GM12878 (cell line): ENCODE measurements around the gene PIGBOS1. TPM values are rescaled to one million over a fixed set of nuclear protein-coding genes. Genes with fewer than 3 reads are reported as not detected.

ENCODE experiments used
- ATAC-seq: fragments of 200-7000 bp; cut with Tn5 transposase; 3 replicates; pipeline ENCODE4 v1.9.1; 2020; ENCODE audit warnings: mild to moderate bottlenecking, moderate library complexity
- BruUV-seq: library from RNA; stranded (reverse); fragments of 400-500 nt; replicated peaks from 2 replicates; lab custom pipeline; 2021; lab: Mats Ljungman, UMichigan
- CTCF ChIA-PET: fragments of 300-600 bp; sonication (Branson Sonifier 250); formaldehyde crosslinking; extraction: SDS; loops from one replicate; lab custom pipeline; 2021; ENCODE audit warnings: inconsistent platforms; lab: Yijun Ruan, JAX
- POLR2A ChIA-PET: fragments of 350-600 bp; formaldehyde crosslinking; extraction: SDS; loops from one replicate; lab custom pipeline; 2021; ENCODE audit warnings: inconsistent platforms; lab: Charles Lee
- RAD21 ChIA-PET: fragments of 300-600 bp; sonication (Branson Sonifier 250); formaldehyde crosslinking; loops from one replicate; lab custom pipeline; 2023; ENCODE audit warnings: antibody characterized with exemption; ENCODE audit not compliant: unreplicated experiment; lab: Charles Lee
- SMC1A ChIA-PET: fragments of 300-600 bp; sonication (Branson Sonifier 250); formaldehyde crosslinking; loops from one replicate; lab custom pipeline; 2023; ENCODE audit not compliant: unreplicated experiment, uncharacterized antibody; lab: Charles Lee
- DNase-seq: peaks from one replicate; pipeline ENCODE4 v3.0.0-alpha.2; 2011; ENCODE audit warnings: low read depth, low spot score
- FAIRE-seq: peaks from 3 replicates; lab custom pipeline; 2011; peaks lifted over from hg19 to GRCh38; lab: Jason Lieb, UNC
- H2AFZ ChIP-seq: 2 replicates; pipeline ENCODE4 v1.6.0; 2011; ENCODE audit warnings: low read depth, low read length, control low read depth; ENCODE audit not compliant: control insufficient read depth
- H3K27ac ChIP-seq: 2 replicates; pipeline ENCODE4 v1.5.1; 2011; ENCODE audit warnings: control low read depth; ENCODE audit not compliant: control insufficient read depth, insufficient read depth
- H3K27me3 ChIP-seq, 2 experiments: replicated peaks in 1 of 2; 2 replicates each; pipeline versions ENCODE4 v1.6.0 to v1.6.1; 2011; ENCODE audit warnings: low read length in 1 of 2; ENCODE audit not compliant: control insufficient read depth in 2 of 2, insufficient read depth in 2 of 2
- H3K36me3 ChIP-seq, 2 experiments: 2 replicates each; pipeline ENCODE4 v1.5.1; 2011; ENCODE audit warnings: low read length in 1 of 2; ENCODE audit not compliant: control insufficient read depth in 2 of 2, insufficient read depth in 2 of 2
- H3K4me1 ChIP-seq: 2 replicates; pipeline ENCODE4 v1.6.1; 2011; ENCODE audit warnings: mild to moderate bottlenecking, low read length, moderate library complexity, mixed read lengths; ENCODE audit not compliant: control insufficient read depth, insufficient read depth
- H3K4me2 ChIP-seq: 2 replicates; pipeline ENCODE4 v1.6.0; 2011; ENCODE audit warnings: control low read depth; ENCODE audit not compliant: control insufficient read depth, insufficient read depth
- H3K4me3 ChIP-seq: fragments of 200-600 bp; sonication (generic); 2 replicates; pipeline ENCODE4 v1.5.1; 2016
- H3K79me2 ChIP-seq: 2 replicates; pipeline ENCODE4 v1.6.0; 2011; ENCODE audit warnings: low read length; ENCODE audit not compliant: control insufficient read depth, insufficient read depth
- H3K9ac ChIP-seq: 2 replicates; pipeline ENCODE4 v1.8.0; 2011; ENCODE audit warnings: low read length, control low read depth, mixed read lengths; ENCODE audit not compliant: control insufficient read depth, insufficient read depth
- H3K9me3 ChIP-seq: replicated peaks from 3 replicates; pipeline ENCODE4 v1.5.1; 2011; ENCODE audit warnings: mild to moderate bottlenecking, low read length; ENCODE audit not compliant: control insufficient read depth, insufficient read depth
- H4K20me1 ChIP-seq: 2 replicates; pipeline ENCODE4 v1.6.0; 2011; ENCODE audit not compliant: control insufficient read depth, insufficient read depth
- BHLHE40 ChIP-seq, 2 experiments: fragments of 450-650 bp in 1 of 2; IDR thresholded peaks; 2 replicates each; pipeline ENCODE4 v1.6.1; 2011 to 2017; ENCODE audit warnings: low read depth in 2 of 2, borderline replicate concordance in 1 of 2, improper control_type of control experiment in 1 of 2, low read length in 1 of 2, mild to moderate bottlenecking in 1 of 2
- BMI1 ChIP-seq: fragments of 450-650 bp; IDR thresholded peaks from 2 replicates; pipeline ENCODE4 v1.6.1; 2016; ENCODE audit warnings: mild to moderate bottlenecking, moderate library complexity, borderline replicate concordance
- KDM1A ChIP-seq: fragments of 200-600 bp; sonication (generic); IDR thresholded peaks from 2 replicates; pipeline ENCODE4 v1.6.1; 2016; ENCODE audit warnings: borderline replicate concordance
- NRF1 ChIP-seq: conservative IDR thresholded peaks from 2 replicates; pipeline ENCODE4 v1.6.1; 2011; ENCODE audit warnings: mild to moderate bottlenecking, low read depth, low read length, improper control_type of control experiment
- POLR2A ChIP-seq: IDR thresholded peaks from 2 replicates; pipeline ENCODE4 v1.6.1; 2011; ENCODE audit warnings: low read depth, mild to moderate bottlenecking, low read length
- RELA ChIP-seq: fragments of 450-650 bp; IDR thresholded peaks from 2 replicates; pipeline ENCODE4 v1.8.0; 2014; ENCODE audit warnings: borderline replicate concordance; ENCODE audit not compliant: partially characterized antibody
- SREBF1 ChIP-seq: IDR thresholded peaks from 2 replicates; pipeline ENCODE4 v1.6.1; 2012; ENCODE audit warnings: mild to moderate bottlenecking, low read length
- STAT3 ChIP-seq: IDR thresholded peaks from 2 replicates; pipeline ENCODE4 v1.6.1; 2011; ENCODE audit warnings: low read depth, low read length, improper control_type of control experiment
- TBL1XR1 ChIP-seq: IDR thresholded peaks from 2 replicates; pipeline ENCODE4 v1.6.1; 2012; ENCODE audit warnings: low read depth, low read length, improper control_type of control experiment
- WRNIP1 ChIP-seq: IDR thresholded peaks from 2 replicates; pipeline ENCODE4 v1.6.1; 2011; ENCODE audit warnings: low read depth, low read length, improper control_type of control experiment, borderline replicate concordance
- YBX1 ChIP-seq: fragments of 450-650 bp; IDR thresholded peaks from 2 replicates; pipeline ENCODE4 v1.6.1; 2016; ENCODE audit warnings: antibody characterized with exemption
- ZNF207 ChIP-seq: fragments of 450-650 bp; IDR thresholded peaks from 2 replicates; pipeline ENCODE4 v1.6.1; 2014; ENCODE audit warnings: antibody characterized with exemption, mild to moderate bottlenecking, borderline replicate concordance
- WGBS: methylation state at CpG from one replicate; pipeline ENCODE4 v1.1.6; 2016; ENCODE audit warnings: low lambda C conversion rate; ENCODE audit not compliant: insufficient replicate concordance, insufficient coverage; ENCODE audit errors: missing lambda C conversion rate; 5-methylcytosine and 5-hydroxymethylcytosine counted together
- in situ Hi-C: fragments of 300-500 bp; cut with MboI; formaldehyde crosslinking; loops from 9 replicates; pipeline ENCODE4 v1.14.3; 2018; ENCODE audit warnings: mixed read lengths
- intact Hi-C: fragments of 100-400 bp; cut with micrococcal nuclease; formaldehyde crosslinking; loops from one replicate; pipeline ENCODE4 v1.14.2; 2022; ENCODE audit not compliant: unreplicated experiment
- polyA plus RNA-seq, 11 experiments: library from polyadenylated mRNA; depleted of rRNA in 4 of 11; unstranded in 6 of 11; stranded (reverse) in 5 of 11; fragments of >200 nt; fragmentation: Nextera tagmentation in 4 of 11; fragmentation: Illumina TruSeq in 1 of 11; extraction: Ambion mirVana in 4 of 11; extraction: Trizol in 1 of 11; gene quantifications; 1 replicate in 1 of 11; 2 replicates in 10 of 11; pipeline versions ENCODE4 v1.2.1 to v1.2.3, GENCODE V29; 2011 to 2016; ENCODE audit warnings: inconsistent platforms in 2 of 11, missing spikeins in 2 of 11, low read depth in 1 of 11
- total RNA-seq, 4 experiments: library from RNA; depleted of rRNA in 3 of 4; stranded (reverse); fragments of >200 nt in 3 of 4; fragmentation: Illumina TruSeq in 1 of 4; extraction: Trizol in 1 of 4; gene quantifications; 2 replicates each; pipeline versions ENCODE4 v1.2.1 to v1.2.3, GENCODE V29; 2013 to 2021
- TF ChIP-seq, protein P1 (sequence below): fragments of 450-650 bp; IDR thresholded peaks from 2 replicates; pipeline ENCODE4 v1.6.1; 2017; ENCODE audit warnings: borderline replicate concordance

Gene PIGBOS1
- total and polyA plus RNA-seq, 10 of the 15 experiments (the other 5 are each of a cell fraction or from before 2014, with no cell fraction given), result 7.1 to 24.7 (median 10.2) TPM

DNA sequence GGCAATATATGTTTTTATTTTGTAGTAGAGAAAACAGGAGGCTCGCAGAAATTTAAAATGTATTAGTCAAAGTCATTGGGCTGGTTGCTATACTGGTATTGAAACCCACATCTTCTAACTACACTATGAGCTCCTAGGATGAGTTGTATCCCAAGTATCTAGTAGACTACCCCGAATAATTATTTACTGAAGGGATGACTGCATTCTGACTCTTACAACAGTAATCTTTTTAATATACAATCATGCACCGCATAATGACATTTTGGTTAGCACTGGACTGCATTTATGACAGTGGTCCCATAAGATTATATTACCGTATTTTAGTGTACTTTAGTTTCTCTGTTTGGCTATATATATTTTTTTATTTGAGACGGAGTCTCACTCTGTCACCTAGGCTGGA, 15.4 kb upstream of the PIGBOS1 start:
- CTCF ChIA-PET, result interaction anchor here (0.6 kb wide), 1 partner anchor 105 kb away, joined by 3 read pairs; no protein-coding TSS in a partner anchor
- SMC1A ChIA-PET, result no interaction called here
- Histone ChIP-seq H4K20me1 (no peaks in the 10 kb centered on the region), H3K4me1 (no peaks in the 10 kb centered on the region), H3K9me3 (no peaks in the 10 kb centered on the region), H3K36me3 (peaks cover 0 to 21% of the 10 kb centered on the region in 2 experiments; a peak in 2 of 4 replicates), H3K27ac (no peak overlapping the region), H3K4me2 (no peak overlapping the region), H3K4me3 (no peak overlapping the region), H3K9ac (no peak overlapping the region), H3K79me2 (no peaks in the 10 kb centered on the region), H3K27me3 (no peaks in the 10 kb centered on the region), H2AFZ (no peak overlapping the region)
- FAIRE-seq (no peak), DNase-seq (no peak), ATAC-seq (no peak)
- POLR2A ChIA-PET, result no interaction called here
- BruUV-seq, result no TSS peak
- no peak for TF ChIP-seq KDM1A
- no peak for TF ChIP-seq RELA
- TF ChIP-seq POLR2A, result no peak
- no peak for TF ChIP-seq TBL1XR1
- no peak for TF ChIP-seq SREBF1
- no peak for TF ChIP-seq STAT3
- no peak for TF ChIP-seq WRNIP1
- TF ChIP-seq ZNF207, result no peak
- TF ChIP-seq, protein P1, sequence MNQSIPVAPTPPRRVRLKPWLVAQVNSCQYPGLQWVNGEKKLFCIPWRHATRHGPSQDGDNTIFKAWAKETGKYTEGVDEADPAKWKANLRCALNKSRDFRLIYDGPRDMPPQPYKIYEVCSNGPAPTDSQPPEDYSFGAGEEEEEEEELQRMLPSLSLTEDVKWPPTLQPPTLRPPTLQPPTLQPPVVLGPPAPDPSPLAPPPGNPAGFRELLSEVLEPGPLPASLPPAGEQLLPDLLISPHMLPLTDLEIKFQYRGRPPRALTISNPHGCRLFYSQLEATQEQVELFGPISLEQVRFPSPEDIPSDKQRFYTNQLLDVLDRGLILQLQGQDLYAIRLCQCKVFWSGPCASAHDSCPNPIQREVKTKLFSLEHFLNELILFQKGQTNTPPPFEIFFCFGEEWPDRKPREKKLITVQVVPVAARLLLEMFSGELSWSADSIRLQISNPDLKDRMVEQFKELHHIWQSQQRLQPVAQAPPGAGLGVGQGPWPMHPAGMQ, result no peak
- no peak for TF ChIP-seq BHLHE40 (IDR thresholded peaks at IDR 0.05; ENCODE audit: borderline replicate concordance in 1 of 2, low read depth in 2 of 2, low read length in 1 of 2)
- TF ChIP-seq YBX1, result no peak
- no peak for TF ChIP-seq BMI1
- TF ChIP-seq NRF1, result no peak
- in situ Hi-C loops, result no loop called here
- 80% methylated on average over 5 of the region's 5 CpGs for WGBS
- intact Hi-C loops, result no loop called here
- RAD21 ChIA-PET, result no interaction called here
